GM18951 (cell line): Measurements from ENCODE around the gene PSMD7.

Experiments used
- POLR2A ChIP-seq: IDR thresholded peaks from 4 replicates; pipeline ENCODE4 v1.6.1; 2011; ENCODE audit warnings: mild to moderate bottlenecking; ENCODE audit not compliant: insufficient read length, insufficient read depth; ENCODE audit errors: extremely low read depth
- in situ Hi-C: fragments of 300-500 bp; cut with MboI; formaldehyde crosslinking; loops from one replicate; pipeline ENCODE4 v1.12.0; 2022; ENCODE audit warnings: low sequenced_read_pairs, mixed read lengths, inconsistent platforms; ENCODE audit not compliant: unreplicated experiment

Gene PSMD7

GRCh38 chr16:74280448-74280847 lies 16.2 kb upstream of the PSMD7 start:
- no peak for TF ChIP-seq POLR2A
- in situ Hi-C loops = no loop called here

- in situ Hi-C loops = no loop called here
- TF ChIP-seq POLR2A = no peak
Measured at GRCh38 chr16:74281300-74281699, 15.3 kb upstream of the PSMD7 start.

- no peak for TF ChIP-seq POLR2A
- in situ Hi-C loops = no loop called here
Measured at GRCh38 chr16:74283716-74284115, 12.9 kb upstream of the PSMD7 start.

- in situ Hi-C loops = no loop called here
- no peak for TF ChIP-seq POLR2A
Measured at GRCh38 chr16:74288065-74288464, 8.5 kb upstream of the PSMD7 start.

- in situ Hi-C loops = no loop called here
Measured at GRCh38 chr16:74290356-74290755, 6.3 kb upstream of the PSMD7 start.

GRCh38 chr16:74291176-74291575 lies 5.4 kb upstream of the PSMD7 start:
- TF ChIP-seq POLR2A = no peak
- in situ Hi-C loops = no loop called here

More at GRCh38 chr16:74290356-74290755, 6.3 kb upstream of the PSMD7 start:
- TF ChIP-seq POLR2A = no peak

- TF ChIP-seq POLR2A = no peak
- in situ Hi-C loops = no loop called here
Measured at GRCh38 chr16:74291577-74292208, 4.9 kb upstream of the PSMD7 start.

GRCh38 chr16:74296104-74296431 lies 546 bp upstream of the PSMD7 start:
- in situ Hi-C loops = no loop called here
- TF ChIP-seq POLR2A = no peak

- no peak for TF ChIP-seq POLR2A
- in situ Hi-C loops = no loop called here
Measured at GRCh38 chr16:74297145-74297665, 591 bp downstream of the PSMD7 start.

- TF ChIP-seq POLR2A = no peak
- in situ Hi-C loops = no loop called here
Measured at GRCh38 chr16:74298104-74298503, 1.5 kb downstream of the PSMD7 start.

GRCh38 chr16:74302341-74302740 lies 5.7 kb downstream of the PSMD7 start:
- in situ Hi-C loops = loop anchor here (25.0 kb wide), 1 partner anchor 160 kb away; no protein-coding TSS in a partner anchor
- no peak for TF ChIP-seq POLR2A

- in situ Hi-C loops = loop anchor here (25.0 kb wide), 1 partner anchor 158 kb away; no protein-coding TSS in a partner anchor
- TF ChIP-seq POLR2A = no peak
Measured at GRCh38 chr16:74304164-74304834, 7.7 kb downstream of the PSMD7 start.

GRCh38 chr16:74304835-74305176 lies 8.2 kb downstream of the PSMD7 start:
- no peak for TF ChIP-seq POLR2A
- in situ Hi-C loops = loop anchor here (25.0 kb wide), 1 partner anchor 157 kb away; no protein-coding TSS in a partner anchor

- TF ChIP-seq POLR2A = no peak
- in situ Hi-C loops = loop anchor here (25.0 kb wide), 1 partner anchor 157 kb away; no protein-coding TSS in a partner anchor
Measured at GRCh38 chr16:74305281-74305680, 8.7 kb downstream of the PSMD7 start.

- TF ChIP-seq POLR2A = no peak
- in situ Hi-C loops = loop anchor here (25.0 kb wide), 1 partner anchor 156 kb away; no protein-coding TSS in a partner anchor
Measured at GRCh38 chr16:74305978-74306784, 9.6 kb downstream of the PSMD7 start.
